CD4-positive, alpha-beta T cell treated with Interleukin-21 for 1 hour (primary cell): ENCODE results near the gene SPEM2.
"Not testable (repeated sequence)": the region's sequence is repeated elsewhere in the genome, so short reads cannot be mapped to it uniquely, and the experiment has no call there.

Experiments
- DNase-seq: peaks from one replicate; pipeline ENCODE4 v3.0.0-alpha.2; 2020

SPEM2 gene

DNA sequence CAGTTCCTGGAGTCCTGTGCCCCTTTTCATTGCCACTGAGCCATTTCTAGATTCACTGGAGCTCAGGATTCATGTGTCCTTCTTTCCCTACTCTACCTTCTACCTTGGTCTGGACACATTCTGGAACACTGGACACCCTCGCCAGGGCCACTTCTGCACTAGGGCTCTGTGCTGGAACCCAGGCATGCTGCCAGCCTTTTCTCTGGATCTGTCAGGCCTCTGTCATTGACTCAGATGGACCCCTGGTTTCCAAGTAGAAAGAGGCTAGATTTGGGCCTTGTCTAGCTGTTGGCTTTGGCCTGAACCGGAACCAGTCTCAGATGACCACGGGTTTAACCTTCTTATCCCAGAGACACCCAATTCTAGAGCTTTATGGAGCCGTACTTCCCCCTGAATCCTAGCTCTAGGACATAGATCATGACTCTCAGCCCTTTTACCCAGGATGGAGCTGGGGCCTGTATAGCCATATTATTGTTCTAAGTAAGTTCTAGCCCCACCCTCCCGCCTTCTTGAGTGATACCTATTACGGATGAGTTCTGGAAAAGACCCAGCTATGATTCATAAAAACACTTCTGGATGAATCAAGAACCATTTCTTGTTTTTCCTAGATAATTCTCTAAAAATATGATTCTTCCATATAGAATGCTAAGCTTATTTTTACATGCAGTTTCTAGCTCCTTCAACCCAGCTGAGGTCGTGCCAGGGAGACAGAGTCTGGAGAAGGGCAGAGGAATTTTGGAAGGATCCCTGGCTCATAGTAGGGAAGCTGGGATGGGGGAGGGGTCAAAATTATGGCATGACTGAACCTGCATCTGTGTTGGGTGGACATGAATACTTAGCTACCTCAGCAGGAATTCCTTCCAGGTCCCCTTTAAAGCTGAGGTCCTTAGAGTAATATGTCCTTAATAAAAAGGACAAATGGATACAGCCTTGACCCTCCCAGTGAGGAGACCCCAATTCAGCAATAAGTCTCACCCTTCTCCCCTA, 18.4 kb downstream of the SPEM2 start:
- no peak for DNase-seq

DNA sequence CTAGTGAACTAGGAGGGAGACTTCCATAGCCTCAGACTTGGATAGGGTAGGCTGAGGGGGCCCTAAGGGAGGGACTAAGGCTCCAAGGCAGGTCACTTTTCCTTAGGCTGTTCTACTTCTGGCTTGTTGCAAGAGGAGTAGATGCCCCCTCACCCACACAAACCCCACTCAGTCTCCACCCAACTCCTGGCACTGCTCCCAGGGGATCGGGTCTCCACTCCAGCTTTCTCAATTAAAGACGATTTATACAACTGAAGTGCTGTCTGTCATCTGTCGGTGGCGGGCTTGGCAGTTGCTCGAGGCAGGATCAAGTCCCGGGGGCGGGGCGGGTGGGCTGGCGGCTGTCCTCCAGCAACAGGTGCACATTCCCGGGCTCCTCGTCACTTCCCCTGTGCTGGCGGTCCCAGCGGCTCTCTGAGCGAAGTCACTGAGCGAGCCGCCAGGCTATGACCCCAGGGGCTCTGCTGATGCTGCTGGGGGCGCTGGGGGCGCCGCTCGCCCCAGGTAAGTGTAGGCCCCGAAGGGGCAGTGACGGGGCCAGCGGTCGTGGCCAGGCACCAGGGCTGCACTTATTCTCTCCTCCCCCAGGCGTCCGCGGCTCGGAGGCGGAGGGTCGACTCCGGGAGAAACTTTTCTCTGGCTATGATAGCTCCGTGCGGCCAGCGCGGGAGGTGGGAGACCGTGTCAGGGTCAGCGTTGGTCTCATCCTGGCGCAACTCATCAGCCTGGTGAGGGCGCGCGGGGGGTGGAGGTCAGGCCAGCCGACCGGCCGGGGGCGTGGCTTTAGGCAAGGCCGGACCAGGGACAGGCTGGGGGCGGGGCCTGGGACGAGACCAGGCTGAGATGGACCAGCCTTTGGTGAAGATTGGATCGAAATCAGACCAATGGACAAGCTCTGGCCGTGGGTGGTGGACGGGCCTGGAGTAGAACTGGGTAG, 19.5 kb downstream of the SPEM2 start, which contains the start of gene CHRNB1:
Gene CHRNB1, plus strand, starts transcription at position 380 of the 937 bp plus-strand sequence. Its CDS starts 67 bp downstream, at position 447.
- DNase-seq, result no peak

DNA sequence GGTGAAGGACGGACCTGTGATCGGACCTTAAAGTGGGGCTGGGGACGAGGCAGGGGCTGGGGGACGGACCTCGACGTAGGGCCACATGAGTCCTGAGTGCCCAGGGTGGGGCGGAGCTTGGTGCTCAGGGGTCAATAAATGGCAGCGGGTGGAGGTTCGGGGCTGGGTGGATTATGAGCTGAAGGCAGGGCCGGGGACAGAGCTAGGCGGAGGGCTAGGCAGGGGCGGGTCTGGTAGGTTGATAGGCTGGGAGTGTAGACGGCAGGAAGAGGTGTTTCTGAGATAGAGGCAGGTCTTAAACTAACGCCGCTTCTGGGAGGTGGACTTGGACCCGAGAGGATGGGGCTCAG, 20.2 kb downstream of the SPEM2 start:
- DNase-seq, result peak; percentile 39

DNA sequence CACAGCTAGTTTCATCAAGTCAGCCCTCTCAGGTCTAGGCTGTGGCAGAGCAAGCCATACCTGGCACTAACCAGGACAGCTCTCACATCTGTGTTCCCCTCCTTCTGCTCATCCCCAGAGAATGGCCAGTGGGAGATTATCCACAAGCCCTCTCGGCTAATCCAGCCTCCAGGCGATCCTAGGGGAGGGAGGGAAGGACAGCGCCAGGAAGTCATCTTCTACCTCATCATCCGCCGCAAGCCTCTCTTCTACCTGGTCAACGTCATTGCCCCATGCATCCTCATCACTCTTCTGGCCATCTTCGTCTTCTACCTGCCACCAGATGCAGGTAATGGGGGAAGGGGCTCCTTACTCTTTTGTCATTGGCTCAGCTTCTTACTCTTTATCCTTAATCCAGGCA, 23.0 kb downstream of the SPEM2 start:
- no peak for DNase-seq

DNA sequence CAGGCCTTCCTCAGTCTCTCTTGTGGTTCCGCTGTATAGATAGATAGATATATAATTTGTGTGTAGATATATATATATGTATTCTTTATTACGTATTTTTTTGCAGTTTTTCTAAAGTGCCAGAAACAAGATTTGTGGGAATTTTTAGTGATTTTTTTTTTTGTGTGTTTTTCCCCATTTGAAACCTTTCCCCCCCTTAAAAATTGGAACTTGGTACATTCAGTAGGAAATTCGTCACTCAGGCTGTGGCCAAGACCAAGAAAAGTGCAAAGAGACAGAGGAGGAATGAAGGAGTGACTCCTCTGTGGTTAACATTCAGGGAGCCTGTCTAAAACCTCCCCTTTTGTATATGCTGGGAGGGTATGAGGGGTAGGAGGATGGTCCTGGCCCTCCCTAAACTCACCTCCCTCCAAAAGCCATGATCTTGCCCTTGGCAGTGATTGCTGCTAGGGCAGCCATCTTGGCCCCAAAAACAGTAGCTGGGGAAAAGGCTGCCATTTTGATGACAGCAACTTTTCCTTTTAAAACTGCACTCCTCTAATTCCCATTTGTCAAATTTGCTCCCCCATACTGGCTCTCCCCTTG, 34.6 kb downstream of the SPEM2 start:
- no peak for DNase-seq

DNA sequence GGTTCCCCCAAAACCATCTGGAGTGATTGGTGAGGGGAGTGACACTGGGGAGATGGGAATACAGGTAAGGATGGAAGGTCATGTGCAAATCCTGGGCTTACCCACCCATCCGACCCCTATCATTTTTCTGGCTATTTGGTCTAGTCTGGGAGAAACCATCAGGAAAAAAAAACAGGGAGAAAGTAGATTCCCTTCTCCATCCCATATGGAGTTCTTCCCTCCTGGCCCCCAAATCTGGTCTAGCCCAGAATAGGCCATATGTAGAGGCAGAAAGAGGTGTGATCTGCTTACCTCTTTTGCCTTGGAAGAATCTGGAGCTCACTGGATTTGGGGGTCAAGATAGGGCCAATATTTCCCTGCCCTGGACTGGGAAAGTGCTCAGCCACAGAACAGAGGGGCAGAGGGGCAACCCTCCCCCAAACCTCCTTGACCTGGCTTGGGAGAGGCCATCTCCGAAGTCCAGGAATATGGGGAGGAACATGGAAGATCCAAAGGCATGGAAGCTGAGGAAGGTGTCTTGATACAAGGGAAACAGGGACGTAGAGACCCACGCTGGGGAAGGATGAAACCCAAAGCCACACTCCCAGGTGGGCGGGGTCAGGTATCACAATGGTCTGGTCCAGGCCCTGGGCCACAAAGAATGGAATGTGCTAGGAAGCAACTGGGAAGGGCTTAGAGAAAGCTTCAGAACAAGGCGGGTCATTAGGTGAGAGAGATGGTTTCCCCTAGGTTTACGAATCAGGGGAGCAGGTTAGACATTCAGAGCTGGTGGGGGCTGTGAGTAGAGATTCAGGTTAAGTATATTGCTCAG, 35.6 kb downstream of the SPEM2 start:
- DNase-seq, result no peak

DNA sequence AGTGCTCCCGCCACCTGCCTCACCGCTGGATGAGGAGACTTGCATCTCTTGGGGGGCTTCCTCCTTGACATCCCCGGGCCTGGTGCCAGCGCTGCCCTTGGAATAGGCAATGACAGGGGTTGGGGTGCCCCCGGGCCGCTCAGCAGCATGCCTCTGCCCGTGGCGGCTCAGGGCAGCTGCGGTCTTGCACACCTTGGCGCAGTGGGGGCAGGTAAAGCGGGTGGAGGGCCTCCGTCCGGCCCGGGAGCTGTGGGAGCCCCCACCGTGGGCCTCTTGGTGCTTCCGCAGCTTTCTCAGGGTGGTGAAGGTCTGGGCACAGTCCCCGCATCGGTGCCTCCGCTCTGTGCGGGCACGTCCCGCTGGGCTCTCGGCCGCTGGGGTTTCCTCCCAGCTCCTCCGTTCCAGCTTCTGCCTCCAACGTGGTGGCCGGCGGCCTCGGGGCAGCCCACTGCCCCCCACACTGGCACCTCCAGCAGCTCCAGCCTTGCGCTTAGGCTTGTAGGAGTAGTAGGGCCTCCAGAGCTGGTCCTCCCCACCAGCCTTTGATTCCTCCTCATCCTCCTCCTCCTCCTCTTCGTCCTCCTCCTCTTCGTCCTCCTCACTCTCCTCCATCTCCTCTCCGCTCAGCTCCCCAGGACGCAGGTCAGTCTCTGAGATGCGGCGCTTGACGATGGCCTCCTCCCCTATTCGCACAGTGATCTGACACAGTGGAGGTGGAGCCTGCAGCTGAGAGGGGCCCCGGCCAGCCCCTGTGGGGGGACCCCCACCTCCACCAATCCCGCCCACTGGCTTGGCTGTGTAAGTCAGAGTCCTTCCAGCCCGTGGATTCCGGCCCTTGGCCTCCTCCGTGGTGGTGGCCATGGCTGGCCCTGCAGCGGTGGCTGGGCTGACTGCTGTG, 37.3 kb downstream of the SPEM2 start:
- DNase-seq, result no peak

DNA sequence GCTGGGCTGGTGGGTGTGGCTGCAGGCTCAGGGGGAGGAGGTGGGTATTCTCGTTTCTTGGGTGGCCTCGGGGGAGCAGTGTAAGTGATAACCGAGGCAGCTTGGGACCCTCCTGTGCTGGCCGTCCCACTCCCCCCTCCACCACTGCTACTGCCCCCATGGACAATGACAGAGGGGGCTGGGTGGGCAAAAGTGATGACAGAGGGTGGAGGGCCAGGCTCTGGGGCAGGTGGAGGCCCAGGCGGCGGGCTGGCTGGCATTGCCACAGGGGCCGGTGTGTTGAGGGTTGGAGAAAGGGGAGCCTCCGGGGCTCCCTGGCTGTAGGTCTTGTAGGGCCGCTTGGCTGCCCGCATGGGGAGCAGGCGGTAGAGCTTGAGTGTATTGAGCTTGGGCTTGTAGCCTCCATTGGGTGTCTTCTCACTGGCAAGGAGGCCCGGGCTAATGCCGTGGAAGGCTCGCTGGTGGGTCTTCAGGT, 38.0 kb downstream of the SPEM2 start:
- DNase-seq, result no peak

DNA sequence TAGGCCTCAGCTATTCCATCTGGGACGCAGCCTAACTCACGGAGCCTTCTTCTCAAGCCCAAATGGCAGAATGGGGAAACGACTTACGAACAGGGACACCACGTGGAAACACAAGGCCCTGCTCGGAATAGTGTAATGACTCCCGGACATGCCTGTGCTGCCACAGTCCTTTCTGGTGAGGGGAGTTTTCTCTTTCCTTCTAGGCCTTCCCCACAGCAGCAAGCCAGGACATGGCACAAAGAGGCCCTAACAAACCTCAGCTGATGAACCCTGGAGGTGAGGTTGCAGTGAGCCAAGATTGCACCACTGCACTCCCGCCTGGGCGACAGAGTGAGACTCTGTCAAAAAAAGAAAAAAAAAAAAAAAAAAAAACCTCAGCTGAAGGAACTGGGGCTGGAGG, 38.7 kb downstream of the SPEM2 start:
- no peak for DNase-seq

DNA sequence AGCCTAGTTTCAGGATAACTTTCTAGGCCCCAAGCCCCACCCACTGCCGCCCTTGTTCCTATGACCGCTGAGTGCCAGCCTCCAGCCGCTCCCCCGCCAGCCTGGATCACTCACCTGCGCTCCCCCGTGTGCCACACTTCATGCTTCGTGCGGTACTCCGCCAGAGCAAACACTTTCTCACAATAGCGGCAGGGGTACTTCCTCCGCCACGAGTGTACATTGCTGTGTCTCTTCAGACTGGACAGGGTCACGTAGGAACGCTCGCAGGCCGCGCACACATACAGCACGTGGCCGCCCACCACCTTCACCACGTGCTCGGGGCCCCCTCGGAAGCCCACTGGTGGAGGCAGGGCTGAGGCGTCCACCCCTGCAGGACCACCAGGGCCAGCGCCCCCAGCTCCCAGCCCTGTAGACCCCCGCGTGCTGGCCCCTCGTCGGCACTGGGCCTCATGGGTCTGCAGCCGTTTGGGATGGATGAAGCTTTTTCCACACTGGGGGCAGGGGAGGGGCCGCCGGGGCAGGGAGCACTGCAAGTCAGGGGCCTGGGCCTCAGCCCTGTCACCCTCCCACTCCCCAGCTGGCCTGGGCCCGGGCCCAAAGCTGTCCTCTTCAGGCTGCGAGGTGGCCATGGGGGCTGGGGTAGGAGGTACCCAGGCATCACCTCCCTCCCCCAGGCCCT, 40.3 kb downstream of the SPEM2 start:
- DNase-seq, result no peak

DNA sequence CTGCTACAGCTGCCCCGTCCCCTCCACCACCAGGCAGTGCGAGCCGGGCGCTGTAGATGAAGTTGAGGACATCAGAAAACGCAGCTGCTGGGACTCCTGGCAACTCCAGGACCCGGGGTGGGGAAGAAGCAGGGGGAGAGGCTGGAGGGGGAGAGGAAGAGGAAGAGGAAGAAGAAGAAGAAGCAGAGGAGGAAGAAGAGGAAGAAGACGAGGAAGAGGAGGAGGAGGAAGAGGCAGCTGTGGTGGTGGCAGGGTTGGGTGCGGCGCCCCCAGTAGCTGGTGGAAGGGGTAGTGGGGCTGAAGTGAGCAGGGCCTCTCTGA, 40.9 kb downstream of the SPEM2 start:
- no peak for DNase-seq

DNA sequence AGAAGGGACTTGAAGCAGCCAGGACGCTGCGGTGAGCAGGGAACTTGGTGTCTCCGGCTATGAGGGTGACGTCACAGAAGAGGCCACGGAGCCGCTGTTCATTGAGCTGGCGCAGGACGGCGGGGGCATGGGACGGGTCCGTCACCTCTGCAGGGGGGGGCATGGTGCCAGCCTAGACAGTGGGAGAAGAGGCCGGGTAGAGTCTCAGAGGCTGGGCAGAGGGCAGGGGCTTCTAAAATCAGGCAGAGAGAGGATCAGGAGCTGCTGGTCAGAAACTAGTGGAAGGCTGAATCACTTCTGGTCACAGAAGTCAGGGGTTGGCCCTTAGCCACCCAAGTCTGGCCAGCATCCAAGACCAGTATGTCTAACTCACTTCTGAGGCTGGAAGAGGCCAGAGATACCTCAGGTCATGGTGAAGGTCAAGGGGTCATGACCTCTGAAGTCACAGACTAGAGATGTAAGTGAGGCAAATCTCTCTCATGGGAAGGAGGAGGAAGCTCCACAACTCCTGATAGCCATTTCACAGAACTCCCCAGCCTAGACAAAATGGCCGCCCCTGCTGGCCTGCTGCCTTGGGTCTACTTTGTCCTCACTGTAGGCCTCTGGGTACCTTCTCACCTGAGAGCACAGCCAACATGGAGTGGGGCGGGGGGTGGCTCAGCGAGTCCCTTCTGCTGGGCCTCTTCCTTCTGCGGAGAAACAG, 41.4 kb downstream of the SPEM2 start:
- DNase-seq, result no peak

DNA sequence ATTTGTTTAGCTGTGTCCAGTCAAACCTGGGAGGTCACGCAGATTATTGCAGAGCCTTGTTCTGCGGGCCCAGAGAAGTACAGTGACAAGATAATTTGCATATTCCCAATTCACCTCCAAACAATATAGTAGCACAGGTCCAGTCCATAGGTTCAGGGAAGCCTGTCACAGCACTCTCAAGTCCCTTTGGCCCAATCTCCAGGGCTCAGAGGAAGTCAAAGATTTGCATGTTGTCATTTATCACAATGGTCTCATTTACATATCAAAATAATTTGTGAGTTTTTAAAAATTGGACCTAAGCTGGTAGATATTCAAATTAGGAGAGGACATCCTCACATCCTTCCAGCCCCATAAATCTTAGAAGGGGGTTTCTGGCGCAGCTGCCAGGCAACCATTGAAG, 42.1 kb downstream of the SPEM2 start:
- no peak for DNase-seq

DNA sequence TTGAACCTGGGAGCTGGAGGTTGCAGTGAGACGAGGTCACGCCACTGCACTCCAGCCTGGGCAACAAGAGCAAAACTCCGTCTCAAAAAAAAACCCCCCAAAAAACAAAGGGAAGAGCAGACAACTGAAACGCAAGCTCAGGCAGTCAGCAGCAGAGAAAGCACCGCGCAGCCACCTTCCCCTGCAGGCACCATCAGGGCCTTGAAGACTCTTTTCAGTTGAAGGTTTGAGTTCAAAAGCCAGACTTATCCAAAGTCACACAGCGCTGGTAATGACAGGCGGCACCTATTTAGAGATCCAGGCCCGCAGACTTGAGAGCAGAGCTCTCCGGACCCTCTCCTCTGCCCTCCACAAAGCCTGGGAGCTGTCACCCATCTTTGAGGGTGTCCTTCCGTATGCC, 42.9 kb downstream of the SPEM2 start:
- DNase-seq, result no peak

DNA sequence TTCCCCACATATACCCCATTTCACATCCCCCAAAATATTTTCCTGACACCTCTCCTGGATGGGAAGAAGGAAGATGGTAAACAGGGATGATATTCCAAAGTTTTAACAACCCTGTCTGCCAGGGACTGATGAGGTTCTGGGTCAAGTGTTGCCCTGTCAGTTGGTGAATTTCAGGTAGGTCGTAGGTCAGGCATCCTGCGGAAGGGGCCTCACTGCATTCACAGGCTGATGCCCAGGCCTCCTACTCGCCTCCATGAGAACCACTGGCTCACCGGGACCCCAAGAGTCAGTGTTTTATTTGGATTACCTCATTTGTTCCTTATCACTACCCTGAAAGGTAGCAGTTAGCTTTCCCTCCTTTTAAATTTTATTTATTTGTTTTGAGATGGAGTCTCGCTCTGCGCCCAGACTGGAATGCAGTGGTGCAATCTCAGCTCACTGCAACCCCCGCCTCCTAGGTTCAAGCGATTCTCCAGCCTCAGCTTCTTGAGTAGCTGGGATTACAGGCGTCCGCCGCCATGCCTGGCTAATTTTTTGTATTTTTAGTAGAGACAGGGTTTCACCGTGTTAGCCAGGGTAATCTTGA, 43.5 kb downstream of the SPEM2 start:
- no peak for DNase-seq

DNA sequence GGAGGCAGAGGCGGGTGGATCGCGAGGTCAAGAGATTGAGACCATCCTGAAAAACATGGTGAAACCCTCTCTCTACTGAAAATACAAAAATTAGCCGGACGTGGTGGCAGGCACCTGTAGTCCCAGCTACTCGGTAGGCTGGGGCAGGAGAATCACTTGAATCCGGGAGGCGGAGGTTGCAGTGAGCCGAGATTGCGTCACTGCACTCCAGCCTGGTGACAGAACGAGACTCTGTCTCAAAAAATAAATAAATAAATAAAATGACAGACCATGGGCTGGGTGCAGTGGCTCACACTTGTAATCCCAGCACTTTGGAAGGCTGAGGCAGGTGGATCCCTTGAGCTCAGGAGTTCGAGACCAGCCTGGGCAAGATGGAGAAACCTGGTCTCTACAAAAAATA, 44.4 kb downstream of the SPEM2 start:
- DNase-seq, result not testable (repeated sequence)

DNA sequence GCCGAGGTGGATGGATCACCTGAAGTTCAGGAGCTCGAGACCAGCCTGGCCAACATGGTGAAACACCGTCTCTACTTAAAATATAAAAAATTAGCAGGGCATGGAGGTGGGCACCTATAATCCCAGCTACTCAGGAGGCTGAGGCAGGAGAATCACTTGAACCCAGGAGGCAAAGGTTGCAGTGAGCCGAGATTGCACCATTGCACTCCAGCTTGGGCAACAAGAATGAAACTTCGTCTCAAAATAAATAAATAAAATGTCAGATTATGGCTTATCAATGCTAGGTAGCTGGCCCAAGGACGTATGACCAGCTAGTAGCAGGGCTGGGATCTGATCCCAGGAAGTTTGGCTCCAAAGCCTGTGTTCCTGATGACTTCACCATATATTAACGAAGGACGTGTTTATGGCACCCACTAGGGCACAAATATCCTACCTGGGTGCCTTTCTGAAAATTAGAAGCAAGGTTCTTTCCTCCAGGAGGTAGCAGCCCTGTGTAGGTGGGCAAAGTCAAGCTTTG, 45.1 kb downstream of the SPEM2 start:
- not testable (repeated sequence) for DNase-seq

DNA sequence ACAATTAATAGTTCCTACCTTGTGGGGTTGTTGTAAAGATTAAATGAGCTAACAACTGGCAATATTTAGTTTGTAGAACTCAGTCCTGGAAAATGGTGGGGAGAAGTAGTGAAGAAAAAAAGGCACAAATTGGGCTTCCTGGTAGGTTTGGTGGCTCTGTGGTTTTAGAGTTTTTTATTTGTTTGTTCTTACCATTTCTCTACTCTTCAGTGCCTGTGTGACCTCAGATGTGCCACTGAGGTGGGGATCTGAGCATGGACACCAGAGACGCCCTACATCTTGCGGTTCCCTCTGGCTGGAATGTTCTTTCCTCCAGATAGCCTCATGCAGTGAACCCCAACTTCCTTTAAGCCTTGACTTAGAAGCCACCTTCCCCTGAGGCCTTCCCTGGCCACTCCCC, 46.3 kb downstream of the SPEM2 start:
- no peak for DNase-seq

DNA sequence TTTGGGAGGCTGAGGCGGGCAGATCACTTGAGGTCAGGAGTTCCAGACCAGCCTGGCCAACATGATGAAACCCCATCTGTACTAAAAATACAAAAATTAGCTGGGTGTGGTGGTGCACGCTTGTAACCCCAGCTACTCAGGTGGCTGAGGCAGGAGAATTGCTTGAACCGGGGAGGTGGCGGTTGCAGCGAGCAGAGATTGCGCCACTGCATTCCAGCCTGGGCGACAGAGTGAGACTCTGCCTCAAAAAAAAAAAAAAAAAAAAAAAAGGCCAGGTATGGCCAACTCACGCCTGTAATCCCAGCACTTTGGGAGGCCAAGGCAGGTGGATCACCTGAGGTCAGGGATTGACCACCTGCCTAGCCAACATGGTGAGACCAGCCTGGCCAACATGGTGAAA, 49.4 kb downstream of the SPEM2 start:
- DNase-seq, result not testable (repeated sequence)
